Natural killer cell (primary cell): ENCODE results near the gene NRXN3. TPM values are rescaled to one million over a fixed set of nuclear protein-coding genes. Genes with fewer than 3 reads are reported as not detected.

Source experiments
- ATAC-seq, 3 donors: fragments of 150-1000 bp in 2 of 3; fragments of 200-7000 bp in 1 of 3; cut with Tn5 transposase; 1 replicate in 1 of 3; 2 replicates in 2 of 3; pipeline ENCODE4 v1.10.0; 2021; ENCODE audit warnings: mild to moderate bottlenecking in 2 of 3, moderate library complexity in 2 of 3
- DNase-seq, 2 donors: peaks; one replicate each; pipeline versions ENCODE4 v3.0.0 to v3.0.0-alpha.2; 2013 to 2021; ENCODE audit warnings: mixed read lengths in 1 of 2
- H3K27ac ChIP-seq: one replicate; pipeline ENCODE4 v1.5.1; 2013; ENCODE audit warnings: mild to moderate bottlenecking, low read length
- H3K27me3 ChIP-seq: one replicate; pipeline ENCODE4 v1.6.1; 2013; ENCODE audit warnings: low read length; ENCODE audit not compliant: control insufficient read depth, insufficient read depth
- H3K36me3 ChIP-seq: one replicate; pipeline ENCODE4 v1.6.1; 2013; ENCODE audit warnings: low read length; ENCODE audit not compliant: control insufficient read depth, insufficient read depth
- H3K4me1 ChIP-seq: one replicate; pipeline ENCODE4 v1.6.1; 2013; ENCODE audit warnings: low read length; ENCODE audit not compliant: control insufficient read depth, insufficient read depth
- H3K4me3 ChIP-seq: one replicate; pipeline ENCODE4 v1.5.1; 2013; ENCODE audit warnings: low read length
- H3K9me3 ChIP-seq: one replicate; pipeline ENCODE4 v1.6.1; 2013; ENCODE audit warnings: low read length; ENCODE audit not compliant: control insufficient read depth, insufficient read depth
- H3K27ac Mint-ChIP-seq, 2 donors: one replicate each; pipeline ENCODE4 v1.8.0; 2022; ENCODE audit warnings: mild to moderate bottlenecking in 2 of 2, mixed read lengths in 2 of 2, moderate library complexity in 1 of 2
- H3K27me3 Mint-ChIP-seq, 2 donors: one replicate each; pipeline ENCODE4 v1.8.0; 2022; ENCODE audit warnings: low read depth in 2 of 2, mixed read lengths in 2 of 2
- H3K36me3 Mint-ChIP-seq: one replicate; pipeline ENCODE4 v1.8.0; 2022; ENCODE audit warnings: mixed read lengths
- H3K4me1 Mint-ChIP-seq, 2 donors: one replicate each; pipeline ENCODE4 v1.8.0; 2022; ENCODE audit warnings: mixed read lengths in 2 of 2
- H3K4me3 Mint-ChIP-seq: one replicate; pipeline ENCODE4 v1.8.0; 2022; ENCODE audit warnings: mild to moderate bottlenecking, moderate library complexity, mixed read lengths
- H3K9me3 Mint-ChIP-seq, 2 donors: one replicate each; pipeline ENCODE4 v1.8.0; 2022; ENCODE audit warnings: mixed read lengths in 2 of 2
- WGBS: methylation state at CpG from one replicate; pipeline ENCODE4 v1.1.7; 2013; ENCODE audit warnings: missing lambda C conversion rate; ENCODE audit not compliant: insufficient coverage; 5-methylcytosine and 5-hydroxymethylcytosine counted together
- intact Hi-C: fragments of 100-400 bp; cut with micrococcal nuclease; formaldehyde crosslinking; loops from one replicate; pipeline ENCODE4 v1.14.2; 2022
- total RNA-seq, 4 donors: library from RNA; stranded (reverse); fragments of 120-200 nt in 1 of 4; gene quantifications; one replicate each; pipeline versions ENCODE4 v1.2.3 to v1.2.4, GENCODE V29; 2013 to 2022
- TF ChIP-seq, protein P1 (sequence below): fragments of 200-600 bp; IDR thresholded peaks from one replicate; pipeline ENCODE4 v1.8.0; 2022; ENCODE audit warnings: antibody characterized with exemption

NRXN3 gene
- total RNA-seq, 3 donors from 2014 or later (not counting 1 experiment from before 2014, with no cell fraction given), result not detected

DNA sequence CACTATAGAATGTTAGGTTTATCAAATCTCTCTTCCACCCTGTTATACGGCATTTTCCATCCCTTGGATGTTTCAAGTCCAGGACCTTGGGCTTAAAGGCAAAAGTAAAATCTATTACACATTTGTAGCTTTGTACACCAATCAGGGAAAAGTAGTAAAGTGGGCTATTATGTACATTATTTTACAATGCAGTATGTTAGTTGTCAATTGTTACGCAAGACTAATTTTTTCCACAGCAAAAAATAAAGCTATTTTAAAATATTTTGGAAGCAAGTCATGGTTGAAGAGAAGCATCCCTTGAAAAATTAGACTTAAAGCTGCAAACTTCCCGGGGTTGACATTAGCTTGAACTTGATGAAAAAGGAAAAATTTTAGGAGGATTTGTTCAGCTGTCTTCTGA, 1564.9 kb downstream of the NRXN3 start:
- ATAC-seq (no peak), DNase-seq (no peak)
- H3K4me3 Mint-ChIP-seq, result no peak overlapping the region
- no peak overlapping the region for H3K27ac Mint-ChIP-seq
- Histone ChIP-seq H3K27me3 (no peaks in the 10 kb centered on the region), H3K27ac (no peak overlapping the region), H3K4me3 (no peak overlapping the region), H3K4me1 (no peaks in the 10 kb centered on the region), H3K9me3 (peaks cover 4% of the 10 kb centered on the region), H3K36me3 (no peaks in the 10 kb centered on the region)
- 70% methylated on average over 2 of the region's 3 CpGs for WGBS
- H3K4me1 Mint-ChIP-seq, result no peaks in the 10 kb centered on the region
- H3K36me3 Mint-ChIP-seq, result no peaks in the 10 kb centered on the region
- peaks cover 6 to 12% of the 10 kb centered on the region in 2 donors for H3K9me3 Mint-ChIP-seq
- intact Hi-C loops, result no loop called here
- TF ChIP-seq, protein P1, sequence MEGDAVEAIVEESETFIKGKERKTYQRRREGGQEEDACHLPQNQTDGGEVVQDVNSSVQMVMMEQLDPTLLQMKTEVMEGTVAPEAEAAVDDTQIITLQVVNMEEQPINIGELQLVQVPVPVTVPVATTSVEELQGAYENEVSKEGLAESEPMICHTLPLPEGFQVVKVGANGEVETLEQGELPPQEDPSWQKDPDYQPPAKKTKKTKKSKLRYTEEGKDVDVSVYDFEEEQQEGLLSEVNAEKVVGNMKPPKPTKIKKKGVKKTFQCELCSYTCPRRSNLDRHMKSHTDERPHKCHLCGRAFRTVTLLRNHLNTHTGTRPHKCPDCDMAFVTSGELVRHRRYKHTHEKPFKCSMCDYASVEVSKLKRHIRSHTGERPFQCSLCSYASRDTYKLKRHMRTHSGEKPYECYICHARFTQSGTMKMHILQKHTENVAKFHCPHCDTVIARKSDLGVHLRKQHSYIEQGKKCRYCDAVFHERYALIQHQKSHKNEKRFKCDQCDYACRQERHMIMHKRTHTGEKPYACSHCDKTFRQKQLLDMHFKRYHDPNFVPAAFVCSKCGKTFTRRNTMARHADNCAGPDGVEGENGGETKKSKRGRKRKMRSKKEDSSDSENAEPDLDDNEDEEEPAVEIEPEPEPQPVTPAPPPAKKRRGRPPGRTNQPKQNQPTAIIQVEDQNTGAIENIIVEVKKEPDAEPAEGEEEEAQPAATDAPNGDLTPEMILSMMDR, result no peak
- H3K27me3 Mint-ChIP-seq, result no peaks in the 10 kb centered on the region

DNA sequence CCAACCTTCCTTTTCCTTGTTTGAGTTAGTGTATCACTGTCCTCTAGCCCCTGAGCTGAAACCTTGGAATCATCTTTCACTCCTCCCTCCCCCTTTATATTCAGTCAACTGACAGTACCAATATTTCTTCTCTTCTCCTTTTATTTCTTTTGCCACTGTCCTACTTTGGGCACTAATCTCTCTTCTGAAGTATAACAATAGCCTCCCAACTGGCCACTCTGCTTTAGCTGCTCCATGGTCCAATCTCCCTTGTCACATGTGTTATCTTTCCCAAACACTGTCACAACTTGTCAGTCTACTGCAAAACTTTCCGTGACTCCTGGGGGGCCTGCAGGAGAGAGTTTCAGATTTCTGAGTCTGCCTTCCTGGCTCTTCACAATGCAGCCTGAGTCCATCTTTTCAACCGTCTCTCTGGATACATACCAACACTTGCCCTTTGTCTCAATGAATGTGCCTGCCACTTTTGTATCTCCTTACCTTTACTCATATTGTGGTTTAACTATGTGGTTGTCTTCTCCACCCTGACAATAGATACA, 1570.0 kb downstream of the NRXN3 start:
- no peak for ATAC-seq
- Histone ChIP-seq H3K4me1 (no peaks in the 10 kb centered on the region), H3K27ac (no peak overlapping the region), H3K9me3 (peaks cover 4% of the 10 kb centered on the region), H3K4me3 (no peak overlapping the region), H3K27me3 (no peaks in the 10 kb centered on the region), H3K36me3 (no peaks in the 10 kb centered on the region)
- WGBS, result 72% methylated on average over 2 of the region's 2 CpGs
- Mint-ChIP-seq H3K9me3 (peaks cover 14 to 22% of the 10 kb centered on the region in 2 donors), H3K36me3 (no peaks in the 10 kb centered on the region), H3K4me3 (no peak overlapping the region), H3K4me1 (no peaks in the 10 kb centered on the region), H3K27ac (no peak overlapping the region), H3K27me3 (no peaks in the 10 kb centered on the region)
- intact Hi-C loops, result no loop called here
- TF ChIP-seq, protein P1, result no peak
- no peak for DNase-seq

DNA sequence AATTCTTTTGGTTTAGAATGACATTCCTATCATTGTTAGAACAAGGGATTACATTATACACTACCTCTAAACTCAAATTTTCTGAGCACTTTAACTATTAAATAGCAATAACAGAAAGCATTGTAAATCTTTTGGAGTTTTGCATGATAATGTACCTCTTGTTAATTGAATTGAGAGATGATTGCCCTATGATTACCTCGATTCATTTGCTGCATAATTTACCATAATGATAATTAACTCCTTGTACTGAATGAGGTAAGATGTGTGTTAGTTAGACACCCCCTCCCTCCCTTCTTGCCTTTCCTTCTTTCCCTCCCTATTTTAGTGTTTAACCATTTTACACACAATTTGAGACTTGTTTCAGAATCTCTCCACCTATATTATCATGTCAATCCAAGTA, 1572.0 kb downstream of the NRXN3 start:
- no peaks in the 10 kb centered on the region for H3K36me3 ChIP-seq
- no peak overlapping the region for H3K27ac ChIP-seq
- no CpG with 5 or more reads among the region's 1 CpG for WGBS
- no peak overlapping the region for H3K4me3 ChIP-seq
- no peaks in the 10 kb centered on the region for H3K4me1 ChIP-seq
- Mint-ChIP-seq H3K4me1 (no peaks in the 10 kb centered on the region), H3K36me3 (no peaks in the 10 kb centered on the region), H3K9me3 (peaks cover 13 to 17% of the 10 kb centered on the region in 2 donors), H3K4me3 (no peak overlapping the region), H3K27me3 (no peaks in the 10 kb centered on the region), H3K27ac (no peak overlapping the region)
- TF ChIP-seq, protein P1, result no peak
- no peaks in the 10 kb centered on the region for H3K27me3 ChIP-seq
- DNase-seq, result no peak
- intact Hi-C loops, result no loop called here
- no peaks in the 10 kb centered on the region for H3K9me3 ChIP-seq
- no peak for ATAC-seq

DNA sequence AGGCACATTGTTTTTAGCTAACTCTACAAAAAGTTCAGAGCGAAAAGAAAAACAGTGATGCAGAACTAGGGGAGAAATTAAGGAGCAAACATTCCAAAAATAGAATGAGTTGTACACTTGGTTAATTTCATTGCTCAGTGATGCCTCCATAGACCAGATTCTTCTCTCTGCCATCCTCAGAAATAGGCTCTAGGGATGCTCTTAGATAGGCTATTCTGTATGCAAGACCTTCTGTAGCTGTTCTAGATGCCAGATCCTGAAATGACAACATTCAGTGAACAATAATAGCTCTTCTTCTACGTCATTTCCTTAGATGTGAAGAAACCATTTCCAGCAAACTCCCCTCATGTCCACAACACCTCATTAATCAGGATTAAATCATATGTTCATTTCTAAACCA, 1574.9 kb downstream of the NRXN3 start:
- no peaks in the 10 kb centered on the region for H3K27me3 Mint-ChIP-seq
- no peaks in the 10 kb centered on the region for H3K4me1 ChIP-seq
- intact Hi-C loops, result no loop called here
- H3K9me3 ChIP-seq, result no peaks in the 10 kb centered on the region
- H3K27me3 ChIP-seq, result no peaks in the 10 kb centered on the region
- no peak overlapping the region for H3K4me3 Mint-ChIP-seq
- no peak overlapping the region for H3K4me3 ChIP-seq
- H3K36me3 Mint-ChIP-seq, result no peaks in the 10 kb centered on the region
- H3K27ac ChIP-seq, result no peak overlapping the region
- ATAC-seq, result no peak
- H3K9me3 Mint-ChIP-seq, result peaks cover 15 to 18% of the 10 kb centered on the region in 2 donors
- 72% methylated on average over 2 of the region's 2 CpGs for WGBS
- H3K27ac Mint-ChIP-seq, result no peak overlapping the region
- no peaks in the 10 kb centered on the region for H3K36me3 ChIP-seq
- TF ChIP-seq, protein P1, result no peak
- no peak for DNase-seq
- H3K4me1 Mint-ChIP-seq, result no peaks in the 10 kb centered on the region
